ENCODE results near the gene CCDC157.

Gene CCDC157

DNA sequence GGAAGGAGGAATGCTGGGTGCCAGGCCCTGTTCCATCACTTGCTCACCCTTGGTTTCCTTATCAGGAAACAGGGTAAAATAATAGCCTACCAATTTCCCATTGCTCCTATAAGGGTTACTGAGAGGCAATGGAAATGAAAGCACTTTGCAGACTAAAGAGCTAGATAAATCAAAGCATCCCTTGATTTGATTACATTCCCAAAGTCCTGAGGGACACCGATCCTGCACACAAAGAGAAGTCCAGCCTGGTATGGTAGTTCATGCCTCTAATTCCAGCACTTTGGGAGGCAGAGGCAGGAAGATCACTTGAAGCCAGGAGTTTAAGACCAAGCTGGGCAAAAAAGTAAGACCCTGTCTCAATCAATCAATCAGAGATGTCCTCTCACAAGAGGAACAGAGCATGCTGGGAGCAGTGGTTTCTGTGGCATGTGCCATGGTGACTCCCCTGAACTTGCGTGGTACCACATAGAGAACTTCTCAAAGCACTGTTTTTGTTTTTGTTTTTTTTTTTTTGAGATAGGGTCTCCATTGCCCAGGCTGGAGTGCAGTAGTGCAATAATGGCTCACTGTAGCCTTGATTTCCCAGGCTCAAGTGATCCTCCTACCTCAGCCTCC is 40.7 kb upstream of the CCDC157 start:
- Histone ChIP-seq H3K4me1 (ENCODE audit: control insufficient read depth, insufficient read depth, low read length) (peaks cover 49% of the 10 kb centered on the region), H3K36me3 (ENCODE audit: control insufficient read depth, insufficient read depth, low read length, severe bottlenecking) (peaks cover 32% of the 10 kb centered on the region), H3K27me3 (replicated peaks; ENCODE audit: control insufficient read depth, insufficient read depth, low read length) (no peaks in the 10 kb centered on the region), H3K9me3 (ENCODE audit: control insufficient read depth, low read length) (no peaks in the 10 kb centered on the region), H3K9ac (ENCODE audit: low read length) (no peak overlapping the region), H3K4me3 (ENCODE audit: low read length) (no peak overlapping the region)
- DNase-seq (ENCODE audit: low read depth), result no peak

GRCh38 chr22:30317778-30318177 is 39.0 kb upstream of the CCDC157 start:
- H3K27me3 ChIP-seq (replicated peaks; ENCODE audit: control insufficient read depth, insufficient read depth, low read length), result no peaks in the 10 kb centered on the region
- H3K9me3 ChIP-seq (ENCODE audit: control insufficient read depth, low read length), result no peaks in the 10 kb centered on the region
- no peak overlapping the region for H3K9ac ChIP-seq (ENCODE audit: low read length)
- H3K4me1 ChIP-seq (ENCODE audit: control insufficient read depth, insufficient read depth, low read length), result peaks cover 44% of the 10 kb centered on the region
- H3K36me3 ChIP-seq (ENCODE audit: control insufficient read depth, insufficient read depth, low read length, severe bottlenecking), result peaks cover 32% of the 10 kb centered on the region
- no peak overlapping the region for H3K4me3 ChIP-seq (ENCODE audit: low read length)
- DNase-seq (ENCODE audit: low read depth), result no peak

DNA sequence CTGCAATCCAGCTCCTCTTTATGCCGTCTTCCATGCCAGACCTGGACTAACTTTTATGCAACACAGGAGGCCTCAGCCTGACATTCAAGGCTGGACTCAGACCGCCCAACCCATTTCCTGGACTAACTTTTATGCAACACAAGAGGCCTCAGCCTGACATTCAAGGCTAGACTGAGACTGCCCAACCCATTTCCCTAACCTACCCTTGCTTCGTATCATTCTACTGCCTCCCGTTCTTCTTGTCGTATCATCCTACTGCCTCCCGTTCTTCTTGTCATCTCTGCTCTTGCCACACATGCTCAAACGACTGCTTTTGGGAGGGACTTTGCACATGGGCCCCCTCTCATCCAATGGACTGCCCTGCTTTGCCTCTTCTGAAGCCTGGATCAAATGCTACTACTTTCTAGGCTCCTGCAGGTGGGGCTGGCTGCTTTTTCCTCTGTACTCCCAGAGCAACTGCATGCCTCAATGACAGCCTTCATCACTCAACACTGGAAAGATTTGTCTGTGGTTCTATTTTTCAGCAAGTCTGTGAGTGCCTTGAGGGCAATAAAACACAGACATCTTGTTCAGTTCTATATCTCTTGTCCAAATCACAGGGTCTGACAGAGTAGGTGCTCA is 37.9 kb upstream of the CCDC157 start:
- H3K4me3 ChIP-seq (ENCODE audit: low read length), result no peak overlapping the region
- no peaks in the 10 kb centered on the region for H3K9me3 ChIP-seq (ENCODE audit: control insufficient read depth, low read length)

GRCh38 chr22:30320021-30320556 is 36.7 kb upstream of the CCDC157 start:
- no peaks in the 10 kb centered on the region for H3K9me3 ChIP-seq (ENCODE audit: control insufficient read depth, low read length)
- no peak overlapping the region for H3K9ac ChIP-seq (ENCODE audit: low read length)
- no peak overlapping the region for H3K4me3 ChIP-seq (ENCODE audit: low read length)
- peaks cover 54% of the 10 kb centered on the region for H3K4me1 ChIP-seq (ENCODE audit: control insufficient read depth, insufficient read depth, low read length)
- no peaks in the 10 kb centered on the region for H3K27me3 ChIP-seq (replicated peaks; ENCODE audit: control insufficient read depth, insufficient read depth, low read length)
- DNase-seq (ENCODE audit: low read depth), result no peak
- H3K36me3 ChIP-seq (ENCODE audit: control insufficient read depth, insufficient read depth, low read length, severe bottlenecking), result peaks cover 25% of the 10 kb centered on the region

More for the DNA sequence above, 37.9 kb upstream of the CCDC157 start:
- Histone ChIP-seq H3K27me3 (replicated peaks; ENCODE audit: control insufficient read depth, insufficient read depth, low read length) (no peaks in the 10 kb centered on the region), H3K9ac (ENCODE audit: low read length) (no peak overlapping the region), H3K36me3 (ENCODE audit: control insufficient read depth, insufficient read depth, low read length, severe bottlenecking) (peaks cover 32% of the 10 kb centered on the region), H3K4me1 (ENCODE audit: control insufficient read depth, insufficient read depth, low read length) (peaks cover 42% of the 10 kb centered on the region)
- no peak for DNase-seq (ENCODE audit: low read depth)

- no peaks in the 10 kb centered on the region for H3K27me3 ChIP-seq (replicated peaks; ENCODE audit: control insufficient read depth, insufficient read depth, low read length)
- H3K36me3 ChIP-seq (ENCODE audit: control insufficient read depth, insufficient read depth, low read length, severe bottlenecking), result peaks cover 19% of the 10 kb centered on the region
- peaks cover 62% of the 10 kb centered on the region for H3K4me1 ChIP-seq (ENCODE audit: control insufficient read depth, insufficient read depth, low read length)
- DNase-seq (ENCODE audit: low read depth), result no peak
- H3K9me3 ChIP-seq (ENCODE audit: control insufficient read depth, low read length), result no peaks in the 10 kb centered on the region
- H3K9ac ChIP-seq (ENCODE audit: low read length), result no peak overlapping the region
- H3K4me3 ChIP-seq (ENCODE audit: low read length), result no peak overlapping the region
Measured at GRCh38 chr22:30321461-30321860, 35.3 kb upstream of the CCDC157 start.

GRCh38 chr22:30323246-30323645 is 33.6 kb upstream of the CCDC157 start:
- no peak for DNase-seq (ENCODE audit: low read depth)
- Histone ChIP-seq H3K4me3 (ENCODE audit: low read length) (no peak overlapping the region), H3K9me3 (ENCODE audit: control insufficient read depth, low read length) (no peaks in the 10 kb centered on the region), H3K27me3 (replicated peaks; ENCODE audit: control insufficient read depth, insufficient read depth, low read length) (no peaks in the 10 kb centered on the region), H3K9ac (ENCODE audit: low read length) (no peak overlapping the region), H3K4me1 (ENCODE audit: control insufficient read depth, insufficient read depth, low read length) (peaks cover 53% of the 10 kb centered on the region), H3K36me3 (ENCODE audit: control insufficient read depth, insufficient read depth, low read length, severe bottlenecking) (peaks cover 19% of the 10 kb centered on the region)

GRCh38 chr22:30324014-30324730 is 32.6 kb upstream of the CCDC157 start:
- Histone ChIP-seq H3K27me3 (replicated peaks; ENCODE audit: control insufficient read depth, insufficient read depth, low read length) (no peaks in the 10 kb centered on the region), H3K9ac (ENCODE audit: low read length) (peak overlapping the region; percentile 91), H3K9me3 (ENCODE audit: control insufficient read depth, low read length) (no peaks in the 10 kb centered on the region), H3K4me3 (ENCODE audit: low read length) (peak overlapping the region; percentile 89), H3K4me1 (ENCODE audit: control insufficient read depth, insufficient read depth, low read length) (peaks cover 44% of the 10 kb centered on the region), H3K36me3 (ENCODE audit: control insufficient read depth, insufficient read depth, low read length, severe bottlenecking) (peaks cover 19% of the 10 kb centered on the region)
- DNase-seq (ENCODE audit: low read depth), result peak; percentile 75

DNA sequence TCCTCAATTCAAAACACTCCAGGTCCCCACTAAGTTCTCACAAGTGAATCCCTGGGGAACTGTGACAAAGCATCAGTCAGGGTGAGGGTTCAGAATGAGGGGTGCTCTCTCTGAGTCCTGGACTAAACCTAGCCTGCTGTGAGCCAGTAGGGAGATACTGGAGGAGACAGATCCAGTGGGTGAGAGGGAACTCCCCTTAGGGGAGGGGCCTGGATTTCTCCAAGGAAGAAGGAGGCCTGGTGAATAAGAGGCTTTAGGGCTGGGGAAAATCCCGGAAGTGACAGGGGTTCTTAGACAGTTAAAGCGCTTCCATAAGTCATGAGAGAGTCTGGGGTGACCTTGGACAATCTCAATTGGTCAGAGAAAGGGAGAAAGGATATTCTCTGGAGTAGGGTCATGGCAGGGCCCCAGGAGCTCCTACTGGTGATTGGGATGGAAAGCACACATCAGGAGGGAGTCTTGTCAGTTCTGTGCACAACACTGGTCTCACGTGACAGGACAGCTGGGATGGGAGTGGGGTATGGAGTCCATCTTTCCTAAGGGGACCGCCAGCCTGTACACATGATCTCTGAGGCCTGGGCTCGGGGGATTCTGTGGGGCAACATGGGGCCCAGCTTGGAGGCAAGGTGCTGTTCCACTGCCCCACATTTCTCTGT is 31.6 kb upstream of the CCDC157 start:
- peak; percentile 91 for DNase-seq (ENCODE audit: low read depth)
- H3K4me1 ChIP-seq (ENCODE audit: control insufficient read depth, insufficient read depth, low read length), result peaks cover 44% of the 10 kb centered on the region
- H3K4me3 ChIP-seq (ENCODE audit: low read length), result peak overlapping the region; percentile 89
- H3K9ac ChIP-seq (ENCODE audit: low read length), result peak overlapping the region; percentile 91
- no peaks in the 10 kb centered on the region for H3K27me3 ChIP-seq (replicated peaks; ENCODE audit: control insufficient read depth, insufficient read depth, low read length)
- H3K9me3 ChIP-seq (ENCODE audit: control insufficient read depth, low read length), result no peaks in the 10 kb centered on the region
- H3K36me3 ChIP-seq (ENCODE audit: control insufficient read depth, insufficient read depth, low read length, severe bottlenecking), result peaks cover 9% of the 10 kb centered on the region

GRCh38 chr22:30325724-30326254 is 31.0 kb upstream of the CCDC157 start:
- DNase-seq (ENCODE audit: low read depth), result no peak
- Histone ChIP-seq H3K9me3 (ENCODE audit: control insufficient read depth, low read length) (no peaks in the 10 kb centered on the region), H3K9ac (ENCODE audit: low read length) (peak overlapping the region; percentile 91), H3K4me3 (ENCODE audit: low read length) (peak overlapping the region; percentile 89), H3K36me3 (ENCODE audit: control insufficient read depth, insufficient read depth, low read length, severe bottlenecking) (peaks cover 8% of the 10 kb centered on the region), H3K4me1 (ENCODE audit: control insufficient read depth, insufficient read depth, low read length) (peaks cover 42% of the 10 kb centered on the region), H3K27me3 (replicated peaks; ENCODE audit: control insufficient read depth, insufficient read depth, low read length) (no peaks in the 10 kb centered on the region)

DNA sequence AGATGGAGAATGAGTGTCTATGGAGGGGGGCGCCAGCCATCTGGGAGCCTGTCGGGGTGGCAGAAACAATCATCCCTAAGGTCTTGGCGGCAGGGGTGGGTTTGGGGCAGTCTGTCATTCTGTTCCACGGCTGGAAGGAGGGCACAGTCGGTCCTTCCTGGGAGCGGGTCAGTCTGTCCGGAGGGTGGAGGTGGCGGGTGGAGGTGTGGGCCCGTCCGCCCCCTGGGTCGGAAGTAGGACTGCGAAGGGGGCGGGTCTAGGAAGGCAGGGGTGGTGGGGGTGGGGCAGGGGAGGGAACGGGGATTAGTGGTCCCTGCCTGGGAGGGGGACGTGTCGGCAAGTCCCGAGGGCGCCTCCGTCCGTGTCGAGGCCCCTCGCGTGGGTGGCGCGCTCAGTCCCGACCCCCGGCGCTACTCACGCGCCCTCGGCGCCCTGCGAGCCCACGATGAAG is 30.5 kb upstream of the CCDC157 start:
- H3K9me3 ChIP-seq (ENCODE audit: control insufficient read depth, low read length), result no peaks in the 10 kb centered on the region
- no peaks in the 10 kb centered on the region for H3K27me3 ChIP-seq (replicated peaks; ENCODE audit: control insufficient read depth, insufficient read depth, low read length)
- H3K4me3 ChIP-seq (ENCODE audit: low read length), result peak overlapping the region; percentile 89
- H3K9ac ChIP-seq (ENCODE audit: low read length), result peak overlapping the region; percentile 91
- peaks cover 37% of the 10 kb centered on the region for H3K4me1 ChIP-seq (ENCODE audit: control insufficient read depth, insufficient read depth, low read length)
- DNase-seq (ENCODE audit: low read depth), result peak; percentile 62
- peaks cover 9% of the 10 kb centered on the region for H3K36me3 ChIP-seq (ENCODE audit: control insufficient read depth, insufficient read depth, low read length, severe bottlenecking)
